NCI-H1417 treated with DMSO at 0.1 percent for 48 hours (cell line): ENCODE data around the gene TPO.
"Not testable (repeated sequence)": the region's sequence is repeated elsewhere in the genome, so short reads cannot be mapped to it uniquely, and the experiment has no call there.

Experiments
- DNase-seq: peaks from one replicate; lab custom pipeline; 2025; lab: John Stamatoyannopoulos, UW

The TPO gene

GRCh38 chr2:1484131-1484884, 71.0 kb downstream of the TPO start:
- DNase-seq: no peak

- no peak for DNase-seq
These were observed 73.4 kb downstream of the TPO start for GRCh38 chr2:1486670-1487069.

- no peak for DNase-seq
These were observed 74.5 kb downstream of the TPO start for GRCh38 chr2:1487758-1488157.

GRCh38 chr2:1488181-1488671, 75.0 kb downstream of the TPO start:
- DNase-seq: no peak

- no peak for DNase-seq
These were observed 75.6 kb downstream of the TPO start for GRCh38 chr2:1488851-1489250.

- no peak for DNase-seq
These were observed 76.2 kb downstream of the TPO start for GRCh38 chr2:1489486-1489885.

GRCh38 chr2:1490381-1490780, 77.1 kb downstream of the TPO start:
- not testable (repeated sequence) for DNase-seq

- no peak for DNase-seq
These were observed 78.5 kb downstream of the TPO start for GRCh38 chr2:1491751-1492150.

GRCh38 chr2:1492231-1492630, 79.0 kb downstream of the TPO start:
- DNase-seq: not testable (repeated sequence)

GRCh38 chr2:1492711-1493430, 79.6 kb downstream of the TPO start:
- DNase-seq: no peak

- no peak for DNase-seq
These were observed 80.3 kb downstream of the TPO start for GRCh38 chr2:1493431-1494126.

- no peak for DNase-seq
These were observed 81.0 kb downstream of the TPO start for GRCh38 chr2:1494257-1494656.

GRCh38 chr2:1494906-1495305, 81.6 kb downstream of the TPO start:
- DNase-seq: no peak

- no peak for DNase-seq
These were observed 82.6 kb downstream of the TPO start for GRCh38 chr2:1495676-1496358.

- DNase-seq: no peak
These were observed 83.1 kb downstream of the TPO start for GRCh38 chr2:1496359-1496821.

GRCh38 chr2:1497122-1497611, 83.9 kb downstream of the TPO start:
- no peak for DNase-seq

GRCh38 chr2:1498176-1498575, 84.9 kb downstream of the TPO start:
- DNase-seq: no peak

GRCh38 chr2:1499033-1499795, 86.0 kb downstream of the TPO start:
- no peak for DNase-seq

GRCh38 chr2:1501038-1501851, 88.0 kb downstream of the TPO start:
- DNase-seq: no peak

- DNase-seq: no peak
These were observed 88.7 kb downstream of the TPO start for GRCh38 chr2:1501991-1502390.
